Panc1 (cell line): Measurements from ENCODE around the gene TEKT2.

ENCODE experiments used
- POLR2AphosphoS5 ChIP-seq: IDR thresholded peaks from 2 replicates; pipeline ENCODE4 v1.6.1; 2012; ENCODE audit warnings: mild to moderate bottlenecking, low read depth, low read length, moderate library complexity
- SIN3A ChIP-seq: IDR thresholded peaks from 2 replicates; pipeline ENCODE4 v1.6.1; 2012; ENCODE audit warnings: low read depth, mild to moderate bottlenecking, low read length, moderate library complexity, borderline replicate concordance; ENCODE audit not compliant: insufficient read depth
- TCF7L2 ChIP-seq: IDR thresholded peaks from 2 replicates; pipeline ENCODE4 v1.6.1; 2011; ENCODE audit warnings: mild to moderate bottlenecking, low read depth, low read length, inconsistent platforms
- TF ChIP-seq, protein P1 (sequence below): fragments of 450-650 bp; IDR thresholded peaks from 2 replicates; pipeline ENCODE4 v1.5.1; 2017; ENCODE audit warnings: mild to moderate bottlenecking
- TF ChIP-seq, protein P2 (sequence below), 2 experiments: IDR thresholded peaks; 2 replicates each; pipeline ENCODE4 v1.6.1; 2011 to 2012; ENCODE audit warnings: low read depth in 2 of 2, control low read depth in 1 of 2, low read length in 1 of 2, mild to moderate bottlenecking in 1 of 2, moderate library complexity in 1 of 2; ENCODE audit not compliant: insufficient read depth in 1 of 2

DNA sequence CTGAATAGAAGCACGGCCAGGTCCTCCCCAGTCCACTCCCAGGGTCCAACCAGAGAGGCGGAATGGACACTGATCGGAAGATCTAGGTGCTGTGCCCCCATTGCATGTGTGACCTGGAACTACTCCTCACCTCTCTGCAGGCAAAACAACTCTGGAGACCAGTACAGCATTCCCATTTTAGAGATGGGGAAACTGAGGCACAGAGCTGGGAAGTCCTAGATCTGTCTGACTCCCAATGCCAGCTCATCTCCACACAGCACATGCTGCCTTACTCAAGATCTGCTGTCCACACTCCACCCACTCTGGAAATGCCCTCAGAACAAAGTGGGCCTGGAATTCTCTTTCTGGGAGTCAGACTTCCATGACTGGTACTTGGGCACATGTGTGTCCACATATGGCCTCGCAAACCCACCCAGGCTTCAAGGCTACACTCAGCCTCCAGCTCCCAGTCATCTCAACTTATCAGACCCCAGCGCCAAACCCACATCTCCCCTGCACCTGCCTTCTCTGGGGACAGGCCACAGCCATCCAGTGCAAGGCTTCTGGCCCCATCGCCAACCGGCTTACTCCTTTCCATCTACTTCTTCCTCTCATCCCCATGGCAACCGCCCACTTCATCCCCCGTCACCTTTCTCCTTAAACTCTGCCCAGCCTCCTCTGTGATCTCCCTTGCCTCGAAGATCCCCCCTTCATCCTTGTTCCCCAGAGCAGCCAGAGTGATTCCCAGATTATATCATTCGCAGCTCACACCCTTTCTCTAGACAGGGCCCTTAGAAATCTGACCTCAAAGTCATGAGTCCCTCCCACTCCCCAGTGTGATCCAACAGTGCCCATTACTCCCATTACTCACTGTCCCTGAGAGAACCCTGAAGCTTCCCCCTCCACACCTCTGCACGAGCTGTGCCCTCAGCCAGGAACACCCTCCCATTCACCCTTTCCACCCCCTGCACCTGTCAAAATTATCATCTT is 38.5 kb downstream of the TEKT2 start:
- TF ChIP-seq, protein P1, sequence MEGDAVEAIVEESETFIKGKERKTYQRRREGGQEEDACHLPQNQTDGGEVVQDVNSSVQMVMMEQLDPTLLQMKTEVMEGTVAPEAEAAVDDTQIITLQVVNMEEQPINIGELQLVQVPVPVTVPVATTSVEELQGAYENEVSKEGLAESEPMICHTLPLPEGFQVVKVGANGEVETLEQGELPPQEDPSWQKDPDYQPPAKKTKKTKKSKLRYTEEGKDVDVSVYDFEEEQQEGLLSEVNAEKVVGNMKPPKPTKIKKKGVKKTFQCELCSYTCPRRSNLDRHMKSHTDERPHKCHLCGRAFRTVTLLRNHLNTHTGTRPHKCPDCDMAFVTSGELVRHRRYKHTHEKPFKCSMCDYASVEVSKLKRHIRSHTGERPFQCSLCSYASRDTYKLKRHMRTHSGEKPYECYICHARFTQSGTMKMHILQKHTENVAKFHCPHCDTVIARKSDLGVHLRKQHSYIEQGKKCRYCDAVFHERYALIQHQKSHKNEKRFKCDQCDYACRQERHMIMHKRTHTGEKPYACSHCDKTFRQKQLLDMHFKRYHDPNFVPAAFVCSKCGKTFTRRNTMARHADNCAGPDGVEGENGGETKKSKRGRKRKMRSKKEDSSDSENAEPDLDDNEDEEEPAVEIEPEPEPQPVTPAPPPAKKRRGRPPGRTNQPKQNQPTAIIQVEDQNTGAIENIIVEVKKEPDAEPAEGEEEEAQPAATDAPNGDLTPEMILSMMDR = no peak
- TF ChIP-seq POLR2AphosphoS5 (no peak), SIN3A (no peak), TCF7L2 (no peak)
- TF ChIP-seq, protein P2, sequence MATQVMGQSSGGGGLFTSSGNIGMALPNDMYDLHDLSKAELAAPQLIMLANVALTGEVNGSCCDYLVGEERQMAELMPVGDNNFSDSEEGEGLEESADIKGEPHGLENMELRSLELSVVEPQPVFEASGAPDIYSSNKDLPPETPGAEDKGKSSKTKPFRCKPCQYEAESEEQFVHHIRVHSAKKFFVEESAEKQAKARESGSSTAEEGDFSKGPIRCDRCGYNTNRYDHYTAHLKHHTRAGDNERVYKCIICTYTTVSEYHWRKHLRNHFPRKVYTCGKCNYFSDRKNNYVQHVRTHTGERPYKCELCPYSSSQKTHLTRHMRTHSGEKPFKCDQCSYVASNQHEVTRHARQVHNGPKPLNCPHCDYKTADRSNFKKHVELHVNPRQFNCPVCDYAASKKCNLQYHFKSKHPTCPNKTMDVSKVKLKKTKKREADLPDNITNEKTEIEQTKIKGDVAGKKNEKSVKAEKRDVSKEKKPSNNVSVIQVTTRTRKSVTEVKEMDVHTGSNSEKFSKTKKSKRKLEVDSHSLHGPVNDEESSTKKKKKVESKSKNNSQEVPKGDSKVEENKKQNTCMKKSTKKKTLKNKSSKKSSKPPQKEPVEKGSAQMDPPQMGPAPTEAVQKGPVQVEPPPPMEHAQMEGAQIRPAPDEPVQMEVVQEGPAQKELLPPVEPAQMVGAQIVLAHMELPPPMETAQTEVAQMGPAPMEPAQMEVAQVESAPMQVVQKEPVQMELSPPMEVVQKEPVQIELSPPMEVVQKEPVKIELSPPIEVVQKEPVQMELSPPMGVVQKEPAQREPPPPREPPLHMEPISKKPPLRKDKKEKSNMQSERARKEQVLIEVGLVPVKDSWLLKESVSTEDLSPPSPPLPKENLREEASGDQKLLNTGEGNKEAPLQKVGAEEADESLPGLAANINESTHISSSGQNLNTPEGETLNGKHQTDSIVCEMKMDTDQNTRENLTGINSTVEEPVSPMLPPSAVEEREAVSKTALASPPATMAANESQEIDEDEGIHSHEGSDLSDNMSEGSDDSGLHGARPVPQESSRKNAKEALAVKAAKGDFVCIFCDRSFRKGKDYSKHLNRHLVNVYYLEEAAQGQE (IDR thresholded peaks at IDR 0.05; ENCODE audit: insufficient read depth in 1 of 2, low read depth in 2 of 2, low read length in 1 of 2) = no peak
